GM21723 (cell line): Measurements from ENCODE around the gene PSMD5.
A peak's percentile ranks its signal among the peaks of the same experiment; 100 is the strongest.

Source experiments
- ATAC-seq: cut with Tn5 transposase; IDR thresholded peaks from one replicate; pipeline ENCODE4 v1.9.1; 2021; ENCODE audit warnings: mild to moderate bottlenecking, moderate library complexity; ENCODE audit not compliant: unreplicated experiment

Gene PSMD5

GRCh38 chr9:120842685-120843485 lies at the start of gene PSMD5:
PSMD5 (minus strand) TSS chr9:120842922; CDS start chr9:120842909, 13 bp downstream.
- ATAC-seq = peak; percentile 99

GRCh38 chr9:120891884-120892747 lies 49.4 kb upstream of the PSMD5 start:
- ATAC-seq = peak; percentile 31

- no peak for ATAC-seq
Measured at GRCh38 chr9:120891245-120891883, 48.6 kb upstream of the PSMD5 start.

GRCh38 chr9:120890320-120891244 lies 47.9 kb upstream of the PSMD5 start:
- no peak for ATAC-seq

GRCh38 chr9:120889606-120890271 lies 47.0 kb upstream of the PSMD5 start:
- ATAC-seq = no peak

- no peak for ATAC-seq
Measured at GRCh38 chr9:120888626-120889025, 45.9 kb upstream of the PSMD5 start.

- ATAC-seq = no peak
Measured at GRCh38 chr9:120886490-120886967, 43.8 kb upstream of the PSMD5 start.

GRCh38 chr9:120885958-120886357 lies 43.2 kb upstream of the PSMD5 start:
- no peak for ATAC-seq

GRCh38 chr9:120885457-120885856 lies 42.7 kb upstream of the PSMD5 start:
- ATAC-seq = no peak

GRCh38 chr9:120883608-120883996 lies 40.9 kb upstream of the PSMD5 start:
- no peak for ATAC-seq

- ATAC-seq = no peak
Measured at GRCh38 chr9:120882935-120883607, 40.3 kb upstream of the PSMD5 start.

- ATAC-seq = no peak
Measured at GRCh38 chr9:120879446-120879845, 36.7 kb upstream of the PSMD5 start.

GRCh38 chr9:120878188-120879130 lies 35.7 kb upstream of the PSMD5 start:
- no peak for ATAC-seq

- ATAC-seq = peak; percentile 36
Measured at GRCh38 chr9:120877276-120878034, 34.7 kb upstream of the PSMD5 start.

- peak; percentile 11 for ATAC-seq
Measured at GRCh38 chr9:120876842-120877240, 34.1 kb upstream of the PSMD5 start, which contains the start of gene PHF19. PHF19 (minus strand) TSS chr9:120877188; CDS start chr9:120874741, 2,447 bp downstream.

GRCh38 chr9:120875954-120876841 lies 33.5 kb upstream of the PSMD5 start:
- ATAC-seq = peak; percentile 59
